ENCODE results near the gene FAM180B.

The FAM180B gene

GRCh38 chr11:47589977-47590861 lies 3.7 kb downstream of the FAM180B start:
- TF ChIP-seq CTCF (IDR thresholded peaks at IDR 0.05; ENCODE audit: extremely low read depth, insufficient read depth, missing control alignments) = no peak
- in situ Hi-C loops (cut with MboI; ENCODE audit: low pct_unique_long_range_greater_than_20kb, low sequenced_read_pairs, unreplicated experiment) = no loop called here
- DNase-seq (ENCODE audit: low spot score) = no peak

GRCh38 chr11:47591764-47592163 lies 5.3 kb downstream of the FAM180B start:
- no peak for TF ChIP-seq CTCF (IDR thresholded peaks at IDR 0.05; ENCODE audit: extremely low read depth, insufficient read depth, missing control alignments)
- DNase-seq (ENCODE audit: low spot score) = no peak
- in situ Hi-C loops (cut with MboI; ENCODE audit: low pct_unique_long_range_greater_than_20kb, low sequenced_read_pairs, unreplicated experiment) = no loop called here

- in situ Hi-C loops (cut with MboI; ENCODE audit: low pct_unique_long_range_greater_than_20kb, low sequenced_read_pairs, unreplicated experiment) = no loop called here
- no peak for TF ChIP-seq CTCF (IDR thresholded peaks at IDR 0.05; ENCODE audit: extremely low read depth, insufficient read depth, missing control alignments)
- DNase-seq (ENCODE audit: low spot score) = no peak
Measured at GRCh38 chr11:47592251-47592650, 5.8 kb downstream of the FAM180B start.

- DNase-seq (ENCODE audit: low spot score) = no peak
- in situ Hi-C loops (cut with MboI; ENCODE audit: low pct_unique_long_range_greater_than_20kb, low sequenced_read_pairs, unreplicated experiment) = no loop called here
- no peak for TF ChIP-seq CTCF (IDR thresholded peaks at IDR 0.05; ENCODE audit: extremely low read depth, insufficient read depth, missing control alignments)
Measured at GRCh38 chr11:47592970-47593369, 6.5 kb downstream of the FAM180B start.

- TF ChIP-seq CTCF (IDR thresholded peaks at IDR 0.05; ENCODE audit: extremely low read depth, insufficient read depth, missing control alignments) = no peak
- in situ Hi-C loops (cut with MboI; ENCODE audit: low pct_unique_long_range_greater_than_20kb, low sequenced_read_pairs, unreplicated experiment) = no loop called here
- DNase-seq (ENCODE audit: low spot score) = no peak
Measured at GRCh38 chr11:47593492-47593933, 7.0 kb downstream of the FAM180B start.

GRCh38 chr11:47593934-47594855 lies 7.7 kb downstream of the FAM180B start, which contains the start of gene C1QTNF4:
TSS of gene C1QTNF4 (minus strand) at chr11:47594411. CDS start at chr11:47590810, 3,601 bp downstream.
- DNase-seq (ENCODE audit: low spot score) = no peak
- in situ Hi-C loops (cut with MboI; ENCODE audit: low pct_unique_long_range_greater_than_20kb, low sequenced_read_pairs, unreplicated experiment) = no loop called here
- TF ChIP-seq CTCF (IDR thresholded peaks at IDR 0.05; ENCODE audit: extremely low read depth, insufficient read depth, missing control alignments) = no peak
